SKM-1 treated with dmso at 0.1 percent for 144 hours (cell line): ENCODE measurements around the gene ANKRD23.
"Not testable (repeated sequence)": the region's sequence is repeated elsewhere in the genome, so short reads cannot be mapped to it uniquely, and the experiment has no call there.

Experiments
- DNase-seq: peaks from one replicate; lab custom pipeline; 2025; ENCODE audit not compliant: unreplicated experiment; lab: John Stamatoyannopoulos, UW

ANKRD23 gene

GRCh38 chr2:96864343-96865091 is 20.7 kb upstream of the ANKRD23 start:
- DNase-seq, result no peak

- DNase-seq, result no peak
These were observed 19.9 kb upstream of the ANKRD23 start for GRCh38 chr2:96863575-96864342.

GRCh38 chr2:96863056-96863455 is 19.2 kb upstream of the ANKRD23 start:
- DNase-seq, result not testable (repeated sequence)

- DNase-seq, result no peak
These were observed 17.3 kb upstream of the ANKRD23 start for GRCh38 chr2:96861074-96861473.

GRCh38 chr2:96860065-96861029 is 16.5 kb upstream of the ANKRD23 start:
- no peak for DNase-seq

GRCh38 chr2:96859681-96860064 is 15.9 kb upstream of the ANKRD23 start:
- DNase-seq, result no peak

- DNase-seq, result no peak
These were observed 15.4 kb upstream of the ANKRD23 start for GRCh38 chr2:96859099-96859649.

- DNase-seq, result peak; percentile 96
These were observed 14.0 kb upstream of the ANKRD23 start, which contains the start of gene ANKRD39 for GRCh38 chr2:96857667-96858372. Gene ANKRD39 (minus strand): TSS chr2:96858016. CDS start chr2:96857987, 29 bp downstream.

- no peak for DNase-seq
These were observed 13.2 kb upstream of the ANKRD23 start for GRCh38 chr2:96856776-96857666.

- no peak for DNase-seq
These were observed 9.5 kb upstream of the ANKRD23 start for GRCh38 chr2:96853321-96853720.

GRCh38 chr2:96852667-96853066 is 8.8 kb upstream of the ANKRD23 start:
- no peak for DNase-seq

GRCh38 chr2:96848264-96848663 is 4.4 kb upstream of the ANKRD23 start:
- no peak for DNase-seq

- no peak for DNase-seq
These were observed 3.8 kb upstream of the ANKRD23 start for GRCh38 chr2:96847586-96847985.

GRCh38 chr2:96846825-96847224 is 3.0 kb upstream of the ANKRD23 start:
- no peak for DNase-seq

GRCh38 chr2:96844405-96844808 is 586 bp upstream of the ANKRD23 start:
- DNase-seq, result no peak

GRCh38 chr2:96842600-96842999 is 1.2 kb downstream of the ANKRD23 start:
- no peak for DNase-seq

- no peak for DNase-seq
These were observed 1.9 kb downstream of the ANKRD23 start for GRCh38 chr2:96841701-96842495.
